Loucy (cell line): Measurements from ENCODE around the gene IRF7.

ENCODE experiments used
- H2AFZ ChIP-seq: fragments of 200-600 bp; sonication (generic); 2 replicates; pipeline ENCODE4 v1.6.0; 2016; ENCODE audit warnings: antibody characterized with exemption, mild to moderate bottlenecking, low read length, moderate library complexity
- H3F3A ChIP-seq: fragments of 200-600 bp; 2 replicates; pipeline ENCODE4 v1.6.0; 2016; ENCODE audit warnings: antibody characterized with exemption, low read depth, mild to moderate bottlenecking
- H3K27me3 ChIP-seq: fragments of 200-600 bp; sonication (generic); 2 replicates; pipeline ENCODE4 v1.6.1; 2014; ENCODE audit warnings: low read length, mild to moderate bottlenecking; ENCODE audit not compliant: insufficient read depth, poor library complexity, severe bottlenecking
- H3K36me3 ChIP-seq: fragments of 200-600 bp; sonication (generic); 2 replicates; pipeline ENCODE4 v1.6.1; 2016; ENCODE audit warnings: low read length; ENCODE audit not compliant: insufficient read depth
- H3K4me1 ChIP-seq: fragments of 200-600 bp; sonication (generic); 2 replicates; pipeline ENCODE4 v1.5.1; 2014; ENCODE audit warnings: low read length, mild to moderate bottlenecking; ENCODE audit not compliant: insufficient read depth, poor library complexity, severe bottlenecking
- H3K4me2 ChIP-seq: fragments of 200-600 bp; sonication (generic); 2 replicates; pipeline ENCODE4 v1.6.0; 2014; ENCODE audit warnings: antibody characterized with exemption, low read length, low read depth, mild to moderate bottlenecking; ENCODE audit not compliant: poor library complexity, severe bottlenecking
- H3K4me3 ChIP-seq: fragments of 200-600 bp; sonication (generic); 2 replicates; pipeline ENCODE4 v1.5.1; 2014; ENCODE audit warnings: low read length, mild to moderate bottlenecking, mixed read lengths; ENCODE audit not compliant: poor library complexity, severe bottlenecking
- H3K79me2 ChIP-seq: fragments of 200-600 bp; sonication (generic); 2 replicates; pipeline ENCODE4 v1.6.1; 2014; ENCODE audit warnings: low read length; ENCODE audit not compliant: insufficient read depth
- H3K9ac ChIP-seq: fragments of 200-600 bp; sonication (generic); 2 replicates; pipeline ENCODE4 v1.6.0; 2014; ENCODE audit warnings: mild to moderate bottlenecking, low read depth, low read length, moderate library complexity; ENCODE audit not compliant: poor library complexity, severe bottlenecking
- H3K9me2 ChIP-seq: fragments of 200-600 bp; sonication (generic); replicated peaks from 2 replicates; pipeline ENCODE4 v1.6.1; 2016; ENCODE audit warnings: low read depth, low read length, mixed read lengths
- H3K9me3 ChIP-seq: fragments of 200-600 bp; sonication (generic); 2 replicates; pipeline ENCODE4 v1.6.1; 2014; ENCODE audit warnings: mild to moderate bottlenecking, antibody characterized with exemption, low read length, low read depth; ENCODE audit not compliant: insufficient read depth
- H4K20me1 ChIP-seq: fragments of 200-600 bp; sonication (generic); 2 replicates; pipeline ENCODE4 v1.6.0; 2014; ENCODE audit warnings: antibody characterized with exemption, low read length, mild to moderate bottlenecking; ENCODE audit not compliant: insufficient read depth, poor library complexity, severe bottlenecking
- EZH2phosphoT487 ChIP-seq: fragments of 200-600 bp; IDR thresholded peaks from 2 replicates; pipeline ENCODE4 v1.6.1; 2018; ENCODE audit warnings: antibody characterized with exemption, mild to moderate bottlenecking, moderate library complexity, borderline replicate concordance
- TF ChIP-seq, protein P1 (sequence below): fragments of 200-600 bp; sonication (generic); conservative IDR thresholded peaks from 2 replicates; pipeline ENCODE4 v1.5.1; 2014; ENCODE audit warnings: mild to moderate bottlenecking, antibody characterized with exemption, low read length

IRF7 gene

GRCh38 chr11:657691-658126 is 42.0 kb upstream of the IRF7 start:
- H3K9me2 ChIP-seq: no peaks in the 10 kb centered on the region
- H3K27me3 ChIP-seq: no peaks in the 10 kb centered on the region
- H3K9ac ChIP-seq: no peak overlapping the region
- no peaks in the 10 kb centered on the region for H3K4me1 ChIP-seq
- no peaks in the 10 kb centered on the region for H3K79me2 ChIP-seq
- H3K9me3 ChIP-seq: no peaks in the 10 kb centered on the region
- H4K20me1 ChIP-seq: no peaks in the 10 kb centered on the region
- H3K36me3 ChIP-seq: peaks cover 41% of the 10 kb centered on the region; the same call in 1 of the 2 replicates
- H3K4me2 ChIP-seq: no peak overlapping the region
- no peak overlapping the region for H3K4me3 ChIP-seq
- H2AFZ ChIP-seq: no peak overlapping the region
- no peak for TF ChIP-seq EZH2phosphoT487
- TF ChIP-seq, protein P1, sequence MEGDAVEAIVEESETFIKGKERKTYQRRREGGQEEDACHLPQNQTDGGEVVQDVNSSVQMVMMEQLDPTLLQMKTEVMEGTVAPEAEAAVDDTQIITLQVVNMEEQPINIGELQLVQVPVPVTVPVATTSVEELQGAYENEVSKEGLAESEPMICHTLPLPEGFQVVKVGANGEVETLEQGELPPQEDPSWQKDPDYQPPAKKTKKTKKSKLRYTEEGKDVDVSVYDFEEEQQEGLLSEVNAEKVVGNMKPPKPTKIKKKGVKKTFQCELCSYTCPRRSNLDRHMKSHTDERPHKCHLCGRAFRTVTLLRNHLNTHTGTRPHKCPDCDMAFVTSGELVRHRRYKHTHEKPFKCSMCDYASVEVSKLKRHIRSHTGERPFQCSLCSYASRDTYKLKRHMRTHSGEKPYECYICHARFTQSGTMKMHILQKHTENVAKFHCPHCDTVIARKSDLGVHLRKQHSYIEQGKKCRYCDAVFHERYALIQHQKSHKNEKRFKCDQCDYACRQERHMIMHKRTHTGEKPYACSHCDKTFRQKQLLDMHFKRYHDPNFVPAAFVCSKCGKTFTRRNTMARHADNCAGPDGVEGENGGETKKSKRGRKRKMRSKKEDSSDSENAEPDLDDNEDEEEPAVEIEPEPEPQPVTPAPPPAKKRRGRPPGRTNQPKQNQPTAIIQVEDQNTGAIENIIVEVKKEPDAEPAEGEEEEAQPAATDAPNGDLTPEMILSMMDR: no peak
- H3F3A ChIP-seq: no peaks in the 10 kb centered on the region

- Histone ChIP-seq H3K4me1 (no peaks in the 10 kb centered on the region), H3K79me2 (no peaks in the 10 kb centered on the region), H3K27me3 (no peaks in the 10 kb centered on the region), H3K36me3 (peaks cover 45% of the 10 kb centered on the region; the same call in 1 of the 2 replicates), H3K9me2 (no peaks in the 10 kb centered on the region), H3K9ac (no peak overlapping the region), H3F3A (no peaks in the 10 kb centered on the region), H3K9me3 (no peaks in the 10 kb centered on the region), H2AFZ (no peak overlapping the region), H4K20me1 (no peaks in the 10 kb centered on the region), H3K4me3 (no peak overlapping the region), H3K4me2 (no peak overlapping the region)
- TF ChIP-seq, protein P1: no peak
- TF ChIP-seq EZH2phosphoT487: no peak
Observed at GRCh38 chr11:656866-657265, 41.1 kb upstream of the IRF7 start.

GRCh38 chr11:656426-656825 is 40.7 kb upstream of the IRF7 start:
- H3K9me3 ChIP-seq: no peaks in the 10 kb centered on the region
- no peaks in the 10 kb centered on the region for H3K4me1 ChIP-seq
- no peaks in the 10 kb centered on the region for H3K9me2 ChIP-seq
- H3K4me2 ChIP-seq: no peak overlapping the region
- H3K4me3 ChIP-seq: no peak overlapping the region
- TF ChIP-seq EZH2phosphoT487: no peak
- TF ChIP-seq, protein P1: no peak
- H3K36me3 ChIP-seq: peaks cover 49% of the 10 kb centered on the region; the same call in 1 of the 2 replicates
- H3K79me2 ChIP-seq: no peaks in the 10 kb centered on the region
- no peaks in the 10 kb centered on the region for H3K27me3 ChIP-seq
- H2AFZ ChIP-seq: no peak overlapping the region
- H3F3A ChIP-seq: no peaks in the 10 kb centered on the region
- no peaks in the 10 kb centered on the region for H4K20me1 ChIP-seq
- no peak overlapping the region for H3K9ac ChIP-seq
